Endothelial cell of umbilical vein (primary cell): ENCODE data around the gene CDK5. TPM values are rescaled to one million over a fixed set of nuclear protein-coding genes. Genes with fewer than 3 reads are reported as not detected.

Source experiments
- BruUV-seq: library from RNA; stranded (reverse); fragments of 400-500 nt; replicated peaks from 2 replicates; lab custom pipeline; 2021; lab: Mats Ljungman, UMichigan
- CTCF ChIA-PET: fragments of 300-600, 350-600 bp; sonication (Branson Sonifier 250); formaldehyde crosslinking; loops from one replicate; lab custom pipeline; 2021; ENCODE audit warnings: antibody characterized with exemption, inconsistent platforms; lab: Charles Lee
- POLR2A ChIA-PET: fragments of 300-600, 350-600 bp; sonication (Branson Sonifier 250); formaldehyde crosslinking; loops from one replicate; lab custom pipeline; 2021; ENCODE audit warnings: antibody characterized with exemption, inconsistent platforms; lab: Charles Lee
- DNase-seq: peaks from one replicate; pipeline ENCODE4 v3.0.0-alpha.2; 2011; ENCODE audit warnings: low read depth, low spot score
- FAIRE-seq: peaks from 2 replicates; lab custom pipeline; 2011; peaks lifted over from hg19 to GRCh38; lab: Jason Lieb, UNC
- H2AFZ ChIP-seq: 2 replicates; pipeline ENCODE4 v1.6.0; 2012; ENCODE audit warnings: low read depth, low read length, control low read depth, inconsistent platforms
- H3K27ac ChIP-seq: 2 replicates; pipeline ENCODE4 v1.5.1; 2011; ENCODE audit warnings: low read depth, mild to moderate bottlenecking, control low read depth, low read length, moderate library complexity; ENCODE audit not compliant: insufficient read depth
- H3K27me3 ChIP-seq, 2 experiments: 2 replicates each; pipeline versions ENCODE4 v1.6.0 to v1.6.1; 2011; ENCODE audit warnings: low read length in 2 of 2, mixed read lengths in 1 of 2; ENCODE audit not compliant: control insufficient read depth in 2 of 2, insufficient read depth in 2 of 2
- H3K36me3 ChIP-seq, 2 experiments: 2 replicates in 1 of 2; 3 replicates in 1 of 2; pipeline ENCODE4 v1.5.1; 2011; ENCODE audit warnings: low read length in 2 of 2, mild to moderate bottlenecking in 1 of 2, moderate library complexity in 1 of 2; ENCODE audit not compliant: control insufficient read depth in 2 of 2, insufficient read depth in 2 of 2; ENCODE audit errors: extremely low read depth in 1 of 2
- H3K4me1 ChIP-seq: 3 replicates; pipeline ENCODE4 v1.5.1; 2011; ENCODE audit warnings: mild to moderate bottlenecking, low read length; ENCODE audit not compliant: control insufficient read depth, insufficient read depth; ENCODE audit errors: extremely low read depth
- H3K4me2 ChIP-seq: 2 replicates; pipeline ENCODE4 v1.6.1; 2011; ENCODE audit warnings: low read length, control low read depth, mixed read lengths; ENCODE audit not compliant: insufficient read depth
- H3K4me3 ChIP-seq, 3 experiments: fragments of 200-600 bp in 1 of 3; sonication (generic), shearing (Covaris generic) in 1 of 3; replicated peaks in 1 of 3; 2 replicates each; pipeline ENCODE4 v1.5.1; 2011 to 2016; ENCODE audit warnings: control low read depth in 3 of 3, low read length in 3 of 3, mild to moderate bottlenecking in 2 of 3, inconsistent platforms in 1 of 3, low read depth in 1 of 3, moderate library complexity in 1 of 3; ENCODE audit not compliant: insufficient read depth in 1 of 3
- H3K79me2 ChIP-seq: 2 replicates; pipeline ENCODE4 v1.6.0; 2012; ENCODE audit warnings: low read length, inconsistent platforms; ENCODE audit not compliant: control insufficient read depth, insufficient read depth
- H3K9ac ChIP-seq: replicated peaks from 2 replicates; pipeline ENCODE3; 2011; ENCODE audit warnings: low read length, control low read depth; ENCODE audit not compliant: insufficient read depth; ENCODE audit errors: extremely low read depth
- H3K9me1 ChIP-seq: replicated peaks from 3 replicates; pipeline ENCODE4 v1.6.0; 2011; ENCODE audit warnings: mild to moderate bottlenecking, low read length; ENCODE audit not compliant: control insufficient read depth, insufficient read depth; ENCODE audit errors: extremely low read depth
- H3K9me3 ChIP-seq: replicated peaks from 2 replicates; pipeline ENCODE4 v1.5.1; 2012; ENCODE audit warnings: low read length, inconsistent platforms; ENCODE audit not compliant: control insufficient read depth, insufficient read depth
- H4K20me1 ChIP-seq: replicated peaks from 2 replicates; pipeline ENCODE3; 2011; ENCODE audit warnings: mild to moderate bottlenecking, low read length; ENCODE audit not compliant: control insufficient read depth, insufficient read depth; ENCODE audit errors: extremely low read depth
- CTCF ChIP-seq, 2 donors: IDR thresholded peaks; 1 replicate in 1 of 2; 2 replicates in 1 of 2; pipeline ENCODE4 v1.5.1; 2011; ENCODE audit warnings: low read length in 2 of 2, mild to moderate bottlenecking in 2 of 2, moderate library complexity in 2 of 2, control low read depth in 1 of 2, inconsistent platforms in 1 of 2, low read depth in 1 of 2; ENCODE audit not compliant: insufficient read depth in 1 of 2; ENCODE audit errors: extremely low read depth in 1 of 2
- EZH2 ChIP-seq: IDR thresholded peaks from 2 replicates; pipeline ENCODE4 v1.6.1; 2012; ENCODE audit warnings: borderline replicate concordance, low read depth, mild to moderate bottlenecking, moderate library complexity, low read length, inconsistent platforms; ENCODE audit not compliant: severe bottlenecking
- FOS ChIP-seq: IDR thresholded peaks from 2 replicates; pipeline ENCODE4 v1.6.1; 2011; ENCODE audit warnings: mild to moderate bottlenecking, low read length, moderate library complexity, borderline replicate concordance; ENCODE audit not compliant: insufficient read depth
- GATA2 ChIP-seq: IDR thresholded peaks from 2 replicates; pipeline ENCODE4 v1.7.0; 2011; ENCODE audit warnings: low read depth, mild to moderate bottlenecking, moderate library complexity, mixed read lengths, low read length; ENCODE audit not compliant: insufficient read length, insufficient read depth
- JUN ChIP-seq: IDR thresholded peaks from 2 replicates; pipeline ENCODE4 v1.6.1; 2011; ENCODE audit warnings: borderline replicate concordance, low read depth; ENCODE audit not compliant: insufficient read length, insufficient read depth
- MAX ChIP-seq: IDR thresholded peaks from 2 replicates; pipeline ENCODE4 v1.6.1; 2011; ENCODE audit not compliant: insufficient read depth, insufficient read length
- MYC ChIP-seq: IDR thresholded peaks from one replicate; pipeline ENCODE4 v1.6.1; 2011; ENCODE audit warnings: mild to moderate bottlenecking, low read depth, low read length
- POLR2A ChIP-seq: IDR thresholded peaks from 2 replicates; pipeline ENCODE4 v1.6.1; 2012; ENCODE audit warnings: low read depth, mild to moderate bottlenecking, control low read depth, low read length
- POLR2AphosphoS5 ChIP-seq: IDR thresholded peaks from 2 replicates; pipeline ENCODE4 v1.6.1; 2012; ENCODE audit warnings: low read depth, mild to moderate bottlenecking, control low read depth, low read length, moderate library complexity; ENCODE audit not compliant: insufficient read depth
- dilution Hi-C: fragments of 300-500 bp; cut with MboI; formaldehyde crosslinking; loops from one replicate; pipeline ENCODE4 v1.15.0; 2019; ENCODE audit warnings: low sequenced_read_pairs; ENCODE audit not compliant: extremely low pct_ligation_motif_present
- intact Hi-C: fragments of 100-400 bp; cut with micrococcal nuclease; formaldehyde crosslinking; loops from one replicate; pipeline ENCODE4 v1.10.0; 2022
- polyA plus RNA-seq, 4 experiments: library from polyadenylated mRNA; depleted of rRNA in 3 of 4; stranded (reverse) in 3 of 4; unstranded in 1 of 4; fragments of >200 nt; gene quantifications; 2 replicates each; pipeline versions ENCODE4 v1.2.1 to v1.2.3, GENCODE V29; 2011 to 2012; ENCODE audit warnings: missing spikeins in 1 of 4
- total RNA-seq: library from RNA; stranded (reverse); gene quantifications from 2 replicates; pipeline ENCODE4 v1.2.3, GENCODE V29; 2021

Gene CDK5
- total and polyA plus RNA-seq, 2 donors (not counting 3 experiments of a cell fraction or from before 2014, with no cell fraction given), result 16.5 to 38.3 TPM

- H3K36me3 ChIP-seq, result peaks cover 0 to 12% of the 10 kb centered on the region in 2 experiments
- no peak overlapping the region for H3K27ac ChIP-seq
- dilution Hi-C loops (no loop called here), intact Hi-C loops (no loop called here)
- no peak overlapping the region for H3K9ac ChIP-seq
- H3K4me2 ChIP-seq, result no peak overlapping the region
- FAIRE-seq (no peak), DNase-seq (no peak)
- H3K9me1 ChIP-seq, result no peaks in the 10 kb centered on the region
- CTCF ChIA-PET, result interaction anchor here (1.1 to 1.5 kb wide), 3 partner anchors 16 to 30 kb away, joined by 3 to 6 read pairs (median 4); no protein-coding TSS in a partner anchor
- peaks cover 34% of the 10 kb centered on the region for H3K4me1 ChIP-seq
- no peak overlapping the region for H3K4me3 ChIP-seq
- POLR2A ChIA-PET, result interaction anchor here (0.6 kb wide), 1 partner anchor 13 kb away, joined by 3 read pairs; no protein-coding TSS in a partner anchor
- no TSS peak for BruUV-seq
- no peak overlapping the region for H2AFZ ChIP-seq
- no peak for TF ChIP-seq JUN
- TF ChIP-seq EZH2, result no peak
- no peak for TF ChIP-seq MAX
- no peak for TF ChIP-seq POLR2A
- H3K9me3 ChIP-seq, result no peaks in the 10 kb centered on the region
- no peaks in the 10 kb centered on the region for H4K20me1 ChIP-seq
- peaks cover 91% of the 10 kb centered on the region for H3K79me2 ChIP-seq
- H3K27me3 ChIP-seq, result no peaks in the 10 kb centered on the region
Observed at GRCh38 chr7:151093748-151094147, 36.1 kb upstream of the CDK5 start.

- CTCF ChIA-PET, result interaction anchor here (1.5 to 4.5 kb wide), 3 partner anchors 12 to 73 kb away, joined by 4 to 29 read pairs (median 7); no protein-coding TSS in a partner anchor
Observed at GRCh38 chr7:151091988-151092387, 34.3 kb upstream of the CDK5 start.

More at GRCh38 chr7:151091988-151092387, 34.3 kb upstream of the CDK5 start:
- Histone ChIP-seq H3K4me2 (no peak overlapping the region), H3K4me3 (no peak overlapping the region), H2AFZ (no peak overlapping the region), H3K9me1 (no peaks in the 10 kb centered on the region), H3K9me3 (no peaks in the 10 kb centered on the region), H3K79me2 (peaks cover 91% of the 10 kb centered on the region), H3K4me1 (peaks cover 43% of the 10 kb centered on the region), H3K27ac (no peak overlapping the region), H4K20me1 (no peaks in the 10 kb centered on the region), H3K36me3 (peaks cover 0 to 12% of the 10 kb centered on the region in 2 experiments), H3K9ac (no peak overlapping the region), H3K27me3 (no peaks in the 10 kb centered on the region)
- TF ChIP-seq CTCF (IDR thresholded peaks at IDR 0.05; ENCODE audit: extremely low read depth in 1 of 2, insufficient read depth in 1 of 2, low read depth in 1 of 2, low read length in 2 of 2) (no peak), POLR2AphosphoS5 (no peak), JUN (no peak), EZH2 (no peak), MAX (no peak), POLR2A (no peak), FOS (no peak), MYC (no peak), GATA2 (no peak)
- dilution Hi-C loops (no loop called here), intact Hi-C loops (no loop called here)
- DNase-seq (no peak), FAIRE-seq (no peak)
- POLR2A ChIA-PET, result no interaction called here
- no TSS peak for BruUV-seq
